GM12891 (cell line): Measurements from ENCODE around the gene QARS1. TPM values are rescaled to one million over a fixed set of nuclear protein-coding genes. Genes with fewer than 3 reads are reported as not detected.

Source experiments
- DNase-seq: peaks from one replicate; pipeline ENCODE4 v3.0.0; 2011; ENCODE audit warnings: low spot score; ENCODE audit not compliant: insufficient read length
- FAIRE-seq: peaks from 2 replicates; lab custom pipeline; 2011; peaks lifted over from hg19 to GRCh38; lab: Jason Lieb, UNC
- PAX5 ChIP-seq: IDR thresholded peaks from 2 replicates; pipeline ENCODE4 v1.6.1; 2011; ENCODE audit warnings: low read length, moderate library complexity, mild to moderate bottlenecking; ENCODE audit not compliant: insufficient read depth, severe bottlenecking
- POLR2A ChIP-seq: IDR thresholded peaks from 2 replicates; pipeline ENCODE4 v1.6.1; 2011; ENCODE audit warnings: low read depth, low read length, control low read depth
- POLR2AphosphoS5 ChIP-seq: IDR thresholded peaks from 2 replicates; pipeline ENCODE4 v1.6.1; 2011; ENCODE audit warnings: low read depth, low read length, control low read depth
- POU2F2 ChIP-seq: IDR thresholded peaks from 2 replicates; pipeline ENCODE4 v1.6.1; 2011; ENCODE audit warnings: low read depth, mild to moderate bottlenecking, control low read depth, low read length, moderate library complexity
- SPI1 ChIP-seq: IDR thresholded peaks from 2 replicates; pipeline ENCODE4 v1.6.1; 2011; ENCODE audit warnings: low read depth, low read length, control low read depth
- TAF1 ChIP-seq: IDR thresholded peaks from 2 replicates; pipeline ENCODE4 v1.6.1; 2011; ENCODE audit warnings: low read depth, low read length, control low read depth
- polyA plus RNA-seq: library from polyadenylated mRNA; unstranded; fragments of >200 nt; gene quantifications from one replicate; pipeline ENCODE4 v1.2.1, GENCODE V29; 2012; ENCODE audit warnings: low read depth, missing spikeins, inconsistent platforms; ENCODE audit not compliant: missing spikeins

The QARS1 gene
- polyA plus RNA-seq = 328 TPM

DNA sequence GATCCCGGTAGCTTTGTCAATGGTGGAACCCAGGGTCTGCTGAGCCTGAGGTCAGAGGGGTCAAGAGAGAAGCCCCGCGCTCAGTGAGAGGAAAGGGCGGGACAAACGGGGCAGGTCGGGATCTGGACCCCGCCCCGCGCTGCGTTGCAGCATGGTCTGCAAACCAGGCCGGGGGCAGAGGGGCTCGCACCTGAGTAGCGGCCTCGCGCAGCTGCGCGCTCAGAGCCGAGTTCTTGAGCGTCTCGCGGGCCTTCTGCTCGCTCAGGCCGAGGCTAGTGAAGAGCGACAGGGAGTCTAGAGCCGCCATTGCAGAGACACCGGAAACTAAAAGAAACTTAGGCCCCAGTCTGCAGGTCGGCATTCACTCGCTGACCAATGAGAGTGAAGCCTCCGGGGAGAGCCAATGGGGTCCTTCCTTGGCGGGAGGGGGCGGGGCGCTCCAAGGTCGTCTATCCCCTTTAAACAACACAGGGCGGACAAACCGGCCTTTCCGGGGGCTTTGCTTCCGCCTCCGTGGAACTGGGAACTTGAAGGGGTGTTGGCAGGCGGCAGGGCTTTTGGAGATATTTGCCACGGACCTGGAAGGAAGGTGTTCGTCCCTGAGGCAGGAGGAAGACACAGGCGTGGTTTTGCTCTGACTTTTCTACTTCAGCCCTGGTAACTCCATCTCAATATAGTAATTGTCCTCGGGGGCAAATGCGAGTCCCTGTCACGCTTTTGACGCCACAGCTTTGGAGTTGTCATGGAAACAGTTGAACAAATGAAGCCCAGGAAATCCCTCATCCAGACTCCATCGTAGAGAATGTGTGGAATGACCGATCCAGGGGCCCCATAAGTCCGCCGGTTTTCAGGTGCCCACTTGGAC lies at the start of gene QARS1:
QARS1 (minus strand) TSS at position 331 of the 865 bp plus-strand sequence; CDS start at position 307, 24 bp downstream.
- DNase-seq (peak; percentile 98), FAIRE-seq (peak; percentile 92)
- peak; percentile 94 for TF ChIP-seq POLR2A
- TF ChIP-seq TAF1 = peak; percentile 97
- no peak for TF ChIP-seq SPI1
- peak; percentile 88 for TF ChIP-seq POLR2AphosphoS5

DNA sequence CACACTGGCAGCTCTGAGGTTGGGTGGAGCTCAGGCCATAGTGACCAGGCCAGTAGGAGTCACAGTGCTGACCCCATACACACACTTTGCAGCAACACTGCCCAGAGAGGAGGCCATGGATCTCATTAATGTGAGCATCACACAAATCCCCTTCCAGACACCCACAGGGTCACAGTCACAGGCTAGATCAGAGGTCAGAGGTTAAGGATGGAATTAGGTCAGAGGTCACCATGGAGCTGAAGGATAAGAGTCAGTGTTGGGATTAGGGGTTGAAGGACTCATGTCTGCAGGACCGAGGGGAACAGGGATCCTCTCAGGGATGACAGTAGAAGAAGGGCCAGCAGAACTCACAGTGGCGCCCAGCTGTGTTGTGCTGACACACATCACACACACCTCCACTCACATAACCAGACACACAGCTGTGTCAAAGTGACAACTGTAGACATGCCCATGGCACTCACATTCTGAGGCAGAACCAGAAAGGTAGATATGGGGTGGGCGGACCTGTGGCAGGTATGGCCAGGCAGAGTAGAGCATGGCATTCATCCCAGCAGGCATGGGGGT lies 48.9 kb upstream of the QARS1 start:
- DNase-seq (no peak), FAIRE-seq (no peak)
- no peak for TF ChIP-seq TAF1
- no peak for TF ChIP-seq POLR2AphosphoS5
- TF ChIP-seq SPI1 = no peak
- TF ChIP-seq PAX5 = no peak
- no peak for TF ChIP-seq POU2F2
- TF ChIP-seq POLR2A = no peak

DNA sequence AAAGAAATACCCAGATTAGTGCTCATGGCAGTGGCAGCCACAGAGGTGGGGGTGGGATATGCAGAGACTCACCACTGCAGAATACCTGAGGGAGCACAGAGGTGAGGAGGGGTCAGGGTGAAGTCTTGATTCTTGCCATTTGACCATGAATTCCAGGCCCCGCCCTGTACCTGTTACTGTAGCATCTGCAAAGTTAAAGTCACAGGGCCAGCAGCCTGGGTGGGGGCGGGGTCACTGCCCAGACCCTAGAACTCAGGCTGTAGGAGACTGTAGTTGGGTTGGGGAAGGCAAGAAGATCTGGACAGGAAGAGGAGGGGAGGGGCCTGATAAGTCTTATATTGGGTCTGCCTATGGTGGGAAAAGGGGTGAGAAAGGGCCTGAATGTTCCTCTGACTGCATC lies 47.1 kb upstream of the QARS1 start:
- FAIRE-seq (no peak), DNase-seq (no peak)
- TF ChIP-seq SPI1 (no peak), POLR2A (no peak), POLR2AphosphoS5 (no peak), POU2F2 (no peak)

DNA sequence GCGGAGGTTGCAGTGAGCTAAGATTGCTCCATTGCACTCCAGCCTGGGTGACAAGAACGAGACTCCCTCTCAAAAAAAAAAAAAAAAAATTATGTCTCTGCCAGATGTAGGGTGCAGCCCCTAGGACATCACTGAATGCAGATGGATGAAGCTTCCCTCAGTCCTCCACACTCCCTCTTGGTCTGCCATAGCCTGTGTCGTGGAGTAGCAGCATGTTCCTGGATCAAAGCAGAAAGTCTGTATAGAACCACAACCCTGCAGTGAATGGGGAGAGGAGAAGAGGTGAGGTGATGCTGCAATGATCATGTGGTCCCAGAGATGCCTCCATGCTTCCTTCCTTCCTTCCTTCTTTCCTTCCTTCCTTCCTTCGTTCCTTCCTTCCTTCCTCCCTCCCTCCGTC lies 43.6 kb upstream of the QARS1 start:
- FAIRE-seq = no peak
- TF ChIP-seq PAX5 = no peak
- no peak for TF ChIP-seq SPI1
- DNase-seq = no peak

DNA sequence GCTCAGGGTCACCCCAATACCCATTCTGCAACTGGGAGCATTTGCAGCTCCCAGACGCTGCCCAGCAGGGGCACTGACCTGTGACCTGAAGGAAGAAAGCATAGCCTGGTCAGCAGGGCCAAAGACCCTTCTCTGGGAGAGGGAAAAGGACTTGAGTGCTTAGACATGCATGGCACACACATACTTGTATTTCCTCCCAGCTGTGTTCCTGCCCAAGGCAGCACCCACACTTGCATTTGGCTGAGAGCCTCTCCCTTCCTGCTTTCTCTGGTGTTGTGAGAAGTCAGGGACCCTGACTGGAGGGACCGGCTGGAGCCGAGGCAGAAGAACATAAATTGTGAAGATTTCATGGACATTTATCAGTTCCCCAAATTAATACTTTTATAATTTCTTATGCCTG lies 35.5 kb upstream of the QARS1 start:
- TF ChIP-seq SPI1 = no peak
- no peak for TF ChIP-seq POLR2AphosphoS5
- no peak for TF ChIP-seq POU2F2
- no peak for TF ChIP-seq TAF1
- TF ChIP-seq POLR2A = no peak
- TF ChIP-seq PAX5 = no peak
- FAIRE-seq (no peak), DNase-seq (no peak)

DNA sequence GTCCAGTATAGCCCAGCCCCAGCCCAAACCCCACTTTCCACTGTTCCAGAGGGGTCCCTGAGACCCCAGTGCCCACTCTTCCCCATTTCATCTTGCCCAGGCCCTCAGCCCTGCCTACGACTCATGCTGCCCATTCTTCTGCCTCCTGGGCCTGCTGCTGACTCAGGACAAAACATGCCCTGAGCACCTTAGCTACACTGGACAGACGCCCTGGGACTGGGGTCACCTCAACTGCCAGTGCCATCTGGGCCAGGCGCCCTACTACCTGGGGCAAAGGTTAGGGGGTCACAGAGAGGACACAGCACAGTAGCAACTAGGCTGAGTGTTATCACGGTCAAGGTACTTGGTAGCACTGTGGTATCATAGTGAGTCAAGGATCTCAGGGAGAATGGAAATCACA lies 30.9 kb upstream of the QARS1 start:
- FAIRE-seq (no peak), DNase-seq (no peak)
- TF ChIP-seq TAF1 (no peak), SPI1 (no peak)

DNA sequence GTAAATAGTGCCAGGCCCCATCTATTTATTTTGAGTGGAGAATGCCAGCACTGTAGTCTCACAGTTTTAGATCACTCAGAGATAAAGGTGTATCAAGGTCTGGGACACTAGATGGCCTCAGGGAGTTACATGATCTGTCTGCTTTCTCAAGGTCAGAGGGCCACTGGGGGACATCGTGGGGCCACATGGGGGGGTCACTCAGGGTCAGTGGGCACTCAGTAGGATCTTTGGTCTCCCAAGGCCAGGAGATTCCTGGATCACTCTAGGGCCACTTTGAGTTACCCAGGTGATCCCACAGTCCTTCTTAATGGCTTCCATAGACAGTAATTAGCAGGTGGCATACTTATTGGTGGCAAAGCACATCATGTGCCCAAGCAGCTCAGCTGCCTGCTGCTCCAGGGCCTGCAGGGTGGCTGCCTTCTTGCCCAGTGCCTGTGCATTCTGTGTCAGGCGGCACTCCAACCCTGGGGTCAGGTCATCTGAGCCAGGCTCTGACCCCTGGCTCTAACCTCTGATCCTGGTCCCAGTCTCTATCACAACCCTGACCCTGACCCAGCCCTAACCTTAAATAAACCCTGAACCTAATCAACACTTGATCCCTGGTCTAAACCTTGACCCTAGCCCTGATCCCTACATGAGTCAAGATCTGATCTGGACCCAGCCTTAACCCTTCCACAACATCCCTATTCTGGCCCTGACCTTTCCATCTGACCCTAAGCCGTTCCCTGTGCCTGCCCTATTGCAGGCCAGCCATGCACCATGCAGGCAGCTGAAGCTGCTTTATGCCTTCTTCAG lies 30.1 kb upstream of the QARS1 start:
- DNase-seq (no peak), FAIRE-seq (no peak)
- no peak for TF ChIP-seq POLR2AphosphoS5
- TF ChIP-seq POU2F2 = no peak
- TF ChIP-seq SPI1 = no peak
- TF ChIP-seq TAF1 = no peak
- no peak for TF ChIP-seq PAX5
- no peak for TF ChIP-seq POLR2A

DNA sequence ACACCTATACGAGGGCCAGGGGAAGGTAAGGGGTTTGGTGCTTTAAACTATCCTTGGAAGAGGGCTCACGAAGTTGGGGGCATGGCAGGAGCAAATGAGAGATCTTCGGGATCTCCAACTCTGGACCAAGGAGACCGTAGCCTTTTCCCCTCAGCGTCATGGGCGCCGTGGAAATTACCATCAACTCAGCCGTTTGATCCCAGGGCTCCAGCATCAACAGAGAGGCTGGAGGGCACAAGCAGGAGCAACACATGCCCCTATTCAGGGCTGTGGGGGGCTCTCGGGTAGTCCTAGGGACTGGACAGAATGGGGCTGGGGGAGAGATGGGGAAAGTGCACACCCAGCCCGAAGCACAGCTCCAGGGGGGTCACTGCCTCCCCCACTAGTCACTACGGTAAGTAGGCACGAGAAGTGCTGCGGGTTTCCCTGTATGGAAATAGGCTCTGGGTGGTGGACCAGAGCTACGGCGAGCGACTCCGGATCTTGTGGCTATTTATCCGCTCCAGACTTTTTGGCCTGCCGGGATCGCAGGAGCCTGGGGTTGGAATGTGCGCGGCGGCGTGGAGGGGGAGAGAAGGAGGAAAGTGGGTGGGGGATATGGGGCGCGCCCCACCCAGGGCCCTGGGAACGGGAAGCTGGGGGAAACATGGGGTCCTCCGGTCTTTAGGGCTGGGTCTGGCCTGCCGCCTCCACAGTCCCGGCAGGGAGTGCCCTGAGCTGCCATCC lies 28.8 kb upstream of the QARS1 start:
- FAIRE-seq (no peak), DNase-seq (no peak)
- TF ChIP-seq POLR2A = no peak
- TF ChIP-seq POLR2AphosphoS5 = no peak
- no peak for TF ChIP-seq PAX5
- TF ChIP-seq SPI1 = no peak
- TF ChIP-seq POU2F2 = no peak
- no peak for TF ChIP-seq TAF1
